H1 (cell line): ENCODE measurements around the gene SBF2. TPM values are rescaled to one million over a fixed set of nuclear protein-coding genes. Genes with fewer than 3 reads are reported as not detected.

Experiments
- CTCF ChIA-PET: fragments of 300-600 bp; sonication (Branson Sonifier 250); formaldehyde crosslinking; loops from one replicate; lab custom pipeline; 2021; ENCODE audit not compliant: partially characterized antibody; lab: Charles Lee
- POLR2A ChIA-PET: fragments of 300-600 bp; sonication (Branson Sonifier 250); formaldehyde crosslinking; loops from one replicate; lab custom pipeline; 2021; ENCODE audit warnings: inconsistent platforms; ENCODE audit not compliant: partially characterized antibody; lab: Charles Lee
- DNase-seq, 2 experiments: peaks; one replicate each; pipeline versions ENCODE4 v3.0.0 to v3.0.0-alpha.2; 2010 to 2022; ENCODE audit warnings: low spot score in 2 of 2, low read depth in 1 of 2, mixed read lengths in 1 of 2
- FAIRE-seq: peaks from 2 replicates; lab custom pipeline; 2011; peaks lifted over from hg19 to GRCh38; lab: Jason Lieb, UNC
- H2AFZ ChIP-seq: 2 replicates; pipeline ENCODE4 v1.8.1; 2012; ENCODE audit warnings: low read length, inconsistent platforms
- H2AK5ac ChIP-seq: 2 replicates; pipeline ENCODE4 v1.6.1; 2013; ENCODE audit warnings: low read depth, low read length
- H2BK120ac ChIP-seq: replicated peaks from 2 replicates; pipeline ENCODE3; 2013; ENCODE audit warnings: low read depth, low read length, inconsistent platforms
- H2BK12ac ChIP-seq: 2 replicates; pipeline ENCODE4 v1.6.1; 2013; ENCODE audit warnings: low read depth, low read length
- H2BK15ac ChIP-seq: 2 replicates; pipeline ENCODE4 v1.6.1; 2013; ENCODE audit warnings: low read length
- H2BK20ac ChIP-seq: 2 replicates; pipeline ENCODE4 v1.6.1; 2013; ENCODE audit warnings: low read length
- H2BK5ac ChIP-seq: 2 replicates; pipeline ENCODE4 v1.6.1; 2013; ENCODE audit warnings: low read depth, low read length
- H3K14ac ChIP-seq: 2 replicates; pipeline ENCODE4 v1.6.1; 2013; ENCODE audit warnings: inconsistent platforms; ENCODE audit not compliant: insufficient read length
- H3K18ac ChIP-seq: 2 replicates; pipeline ENCODE4 v1.6.1; 2013; ENCODE audit warnings: low read length; ENCODE audit errors: extremely low read depth
- H3K23ac ChIP-seq: 2 replicates; pipeline ENCODE4 v1.6.1; 2013; ENCODE audit warnings: inconsistent platforms; ENCODE audit not compliant: insufficient read length
- H3K23me2 ChIP-seq: 2 replicates; pipeline ENCODE4 v1.6.1; 2013; ENCODE audit warnings: low read depth, low read length
- H3K27ac ChIP-seq: 2 replicates; pipeline ENCODE4 v1.6.1; 2011; ENCODE audit warnings: low read depth, low read length, inconsistent platforms
- H3K27me3 ChIP-seq, 4 experiments: replicated peaks in 1 of 4; 1 replicate in 1 of 4; 2 replicates in 3 of 4; pipeline versions ENCODE4 v1.6.1 to v1.8.1; 2011 to 2013; ENCODE audit warnings: low read length in 3 of 4, mild to moderate bottlenecking in 3 of 4, inconsistent platforms in 2 of 4, mixed read lengths in 2 of 4, moderate library complexity in 1 of 4; ENCODE audit not compliant: control insufficient read depth in 3 of 4, insufficient read depth in 3 of 4; ENCODE audit errors: extremely low read depth in 1 of 4
- H3K36me3 ChIP-seq, 4 experiments: 2 replicates each; pipeline versions ENCODE4 v1.6.1 to v1.8.1; 2011 to 2013; ENCODE audit warnings: mild to moderate bottlenecking in 4 of 4, low read length in 3 of 4, moderate library complexity in 2 of 4, control low read depth in 1 of 4, inconsistent platforms in 1 of 4; ENCODE audit not compliant: insufficient read depth in 4 of 4, control insufficient read depth in 2 of 4
- H3K4ac ChIP-seq: replicated peaks from 2 replicates; pipeline ENCODE3; 2013; ENCODE audit warnings: low read length, low read depth, mixed read lengths, inconsistent platforms; ENCODE audit not compliant: insufficient read length
- H3K4me1 ChIP-seq, 4 experiments: replicated peaks in 1 of 4; 1 replicate in 1 of 4; 2 replicates in 3 of 4; pipeline versions ENCODE4 v1.6.1 to v1.8.1; 2011 to 2013; ENCODE audit warnings: low read length in 3 of 4, inconsistent platforms in 2 of 4, mixed read lengths in 1 of 4; ENCODE audit not compliant: insufficient read depth in 4 of 4, control insufficient read depth in 3 of 4
- H3K4me2 ChIP-seq, 2 experiments: 2 replicates each; pipeline versions ENCODE4 v1.6.1 to v1.8.1; 2011 to 2013; ENCODE audit warnings: low read depth in 2 of 2, low read length in 2 of 2, control low read depth in 1 of 2, inconsistent platforms in 1 of 2, mild to moderate bottlenecking in 1 of 2; ENCODE audit not compliant: insufficient read depth in 1 of 2
- H3K4me3 ChIP-seq, 4 experiments: fragments of 200-600, 300-600 bp in 1 of 4; sonication (generic), shearing (Covaris generic), sonication (Bioruptor Twin) in 1 of 4; 2 replicates each; pipeline versions ENCODE4 v1.5.1 to v1.8.1; 2011 to 2016; ENCODE audit warnings: low read length in 4 of 4, low read depth in 3 of 4, control low read depth in 2 of 4, inconsistent platforms in 2 of 4, mild to moderate bottlenecking in 2 of 4, mixed read lengths in 1 of 4, moderate library complexity in 1 of 4; ENCODE audit not compliant: insufficient read depth in 2 of 4; ENCODE audit errors: extremely low read depth in 1 of 4
- H3K56ac ChIP-seq: replicated peaks from 2 replicates; pipeline ENCODE3; 2013; ENCODE audit warnings: low read depth, mild to moderate bottlenecking, mixed read lengths, low read length, inconsistent platforms; ENCODE audit not compliant: insufficient read length
- H3K79me1 ChIP-seq: 2 replicates; pipeline ENCODE4 v1.6.1; 2013; ENCODE audit warnings: low read depth, low read length, control low read depth
- H3K79me2 ChIP-seq, 2 experiments: 2 replicates each; pipeline versions ENCODE4 v1.6.1 to v1.8.1; 2012 to 2013; ENCODE audit warnings: low read length in 2 of 2, mild to moderate bottlenecking in 2 of 2, inconsistent platforms in 1 of 2; ENCODE audit not compliant: insufficient read depth in 2 of 2, control insufficient read depth in 1 of 2
- H3K9ac ChIP-seq, 4 experiments: replicated peaks in 1 of 4; 1 replicate in 1 of 4; 2 replicates in 3 of 4; pipeline versions ENCODE4 v1.6.1 to v1.8.1; 2011 to 2013; ENCODE audit warnings: low read depth in 3 of 4, low read length in 3 of 4, control low read depth in 2 of 4, mild to moderate bottlenecking in 2 of 4, moderate library complexity in 2 of 4, inconsistent platforms in 1 of 4; ENCODE audit errors: extremely low read depth in 1 of 4
- H3K9me3 ChIP-seq, 2 experiments: 2 replicates each; pipeline versions ENCODE4 v1.6.1 to v1.8.1; 2012 to 2013; ENCODE audit warnings: mild to moderate bottlenecking in 2 of 2, moderate library complexity in 2 of 2, control low read depth in 1 of 2, inconsistent platforms in 1 of 2, low read depth in 1 of 2, low read length in 1 of 2, mixed read lengths in 1 of 2; ENCODE audit not compliant: insufficient read depth in 2 of 2
- H4K20me1 ChIP-seq, 2 experiments: replicated peaks in 1 of 2; 2 replicates each; pipeline versions ENCODE3 to v1.8.1; 2011 to 2013; ENCODE audit warnings: inconsistent platforms in 2 of 2, low read length in 2 of 2, mild to moderate bottlenecking in 1 of 2; ENCODE audit not compliant: insufficient read depth in 2 of 2, control insufficient read depth in 1 of 2
- H4K5ac ChIP-seq: 2 replicates; pipeline ENCODE4 v1.6.1; 2013; ENCODE audit warnings: low read length, low read depth, mixed read lengths, inconsistent platforms; ENCODE audit not compliant: insufficient read length
- H4K8ac ChIP-seq: 2 replicates; pipeline ENCODE4 v1.8.0; 2013; ENCODE audit warnings: mild to moderate bottlenecking, moderate library complexity, low read length, inconsistent platforms; ENCODE audit not compliant: insufficient read depth; ENCODE audit errors: extremely low read depth
- H4K91ac ChIP-seq: replicated peaks from 2 replicates; pipeline ENCODE3; 2013; ENCODE audit warnings: low read length, mixed read lengths, inconsistent platforms; ENCODE audit not compliant: insufficient read length
- ASH2L ChIP-seq: fragments of 200-600, 300-600 bp; sonication (generic); IDR thresholded peaks from one replicate; pipeline ENCODE4 v1.7.1; 2017; ENCODE audit warnings: low read length
- ATF3 ChIP-seq: IDR thresholded peaks from 2 replicates; pipeline ENCODE4 v1.6.1; 2011; ENCODE audit warnings: low read depth, mild to moderate bottlenecking, low read length; ENCODE audit not compliant: insufficient read depth
- BCL11A ChIP-seq, 2 experiments: IDR thresholded peaks; one replicate each; pipeline ENCODE4 v1.6.1; 2011; ENCODE audit warnings: low read depth in 2 of 2, low read length in 2 of 2, mild to moderate bottlenecking in 2 of 2
- CBX8 ChIP-seq: fragments of 300-800, 300-1000 bp; sonication (generic); IDR thresholded peaks from 2 replicates; pipeline ENCODE4 v1.7.1; 2016; ENCODE audit warnings: low read depth, low read length, borderline replicate concordance
- CREB1 ChIP-seq: IDR thresholded peaks from 2 replicates; pipeline ENCODE4 v1.6.1; 2012; ENCODE audit warnings: inconsistent platforms
- POLR2A ChIP-seq, 2 experiments: IDR thresholded peaks; 1 replicate in 1 of 2; 2 replicates in 1 of 2; pipeline ENCODE4 v1.6.1; 2011; ENCODE audit warnings: low read depth in 2 of 2, low read length in 2 of 2, mild to moderate bottlenecking in 2 of 2; ENCODE audit errors: control extremely low read depth in 1 of 2
- SIRT6 ChIP-seq: IDR thresholded peaks from one replicate; pipeline ENCODE4 v1.7.1; 2012; ENCODE audit warnings: low read length, inconsistent platforms
- SIX5 ChIP-seq: IDR thresholded peaks from 2 replicates; pipeline ENCODE4 v1.6.1; 2011; ENCODE audit warnings: mild to moderate bottlenecking, low read depth, low read length
- WGBS, 2 experiments: shearing (Covaris generic) in 1 of 2; methylation state at CpG; one replicate each; pipeline versions ENCODE4 v1.1.6 to v1.1.7; 2013 to 2015; ENCODE audit warnings: low lambda C conversion rate in 2 of 2, mixed read lengths in 2 of 2, inconsistent platforms in 1 of 2, low coverage in 1 of 2, missing lambda C conversion rate in 1 of 2; ENCODE audit not compliant: insufficient replicate concordance in 2 of 2, insufficient coverage in 1 of 2, insufficient read length in 1 of 2; ENCODE audit errors: extremely low coverage in 1 of 2, missing lambda C conversion rate in 1 of 2; 5-methylcytosine and 5-hydroxymethylcytosine counted together
- polyA plus RNA-seq, 7 experiments: library from polyadenylated mRNA; depleted of rRNA in 3 of 7; stranded (reverse) in 5 of 7; unstranded in 2 of 7; fragments of >200 nt in 5 of 7; fragments of 200-250 nt in 2 of 7; gene quantifications; 1 replicate in 5 of 7; 2 replicates in 1 of 7; 4 replicates in 1 of 7; pipeline versions ENCODE4 v1.2.1 to v1.2.3, GENCODE V29; 2011 to 2013; ENCODE audit warnings: missing spikeins in 2 of 7, mixed read lengths in 2 of 7
- total RNA-seq: library from RNA; stranded (reverse); fragmentation: NEBNext Ultra II Directional; extraction: Animal tissue kit (Norgen Biotek cat#: 25700); gene quantifications from 2 replicates; pipeline ENCODE4 v1.2.1, GENCODE V29; 2021

Gene SBF2
- total and polyA plus RNA-seq, 2 of the 8 experiments (the other 6 are each of a cell fraction or from before 2014, with no cell fraction given): 36.7 to 50.5 TPM

- no peak overlapping the region for H3K9ac ChIP-seq
Observed at GRCh38 chr11:9886595-9886994, 407.4 kb downstream of the SBF2 start.

More at GRCh38 chr11:9886595-9886994, 407.4 kb downstream of the SBF2 start:
- ChIA-PET POLR2A (no interaction called here), CTCF (no interaction called here)
- no peaks in the 10 kb centered on the region for H3K9me3 ChIP-seq
- H4K91ac ChIP-seq: no peak overlapping the region
- H2BK12ac ChIP-seq: no peak overlapping the region
- H4K20me1 ChIP-seq: no peaks in the 10 kb centered on the region
- no peak overlapping the region for H3K14ac ChIP-seq
- H4K5ac ChIP-seq: no peak overlapping the region
- no peaks in the 10 kb centered on the region for H3K27me3 ChIP-seq
- H2BK120ac ChIP-seq: no peak overlapping the region
- no peak overlapping the region for H2BK20ac ChIP-seq
- H3K4ac ChIP-seq: no peak overlapping the region
- no peaks in the 10 kb centered on the region for H3K36me3 ChIP-seq
- no peak overlapping the region for H2BK15ac ChIP-seq
- no peak overlapping the region for H3K56ac ChIP-seq
- H2AK5ac ChIP-seq: no peak overlapping the region
- no peak overlapping the region for H3K18ac ChIP-seq
- no peaks in the 10 kb centered on the region for H3K79me2 ChIP-seq
- H3K4me2 ChIP-seq: no peak overlapping the region
- FAIRE-seq (no peak), DNase-seq (no peak)
- no peak overlapping the region for H3K27ac ChIP-seq
- H3K23ac ChIP-seq: no peak overlapping the region
- H2AFZ ChIP-seq: no peak overlapping the region
- no peaks in the 10 kb centered on the region for H3K79me1 ChIP-seq
- peaks cover 0 to 4% (median 2%) of the 10 kb centered on the region in 4 experiments; a peak in 1 of 7 replicates for H3K4me1 ChIP-seq
- H3K4me3 ChIP-seq: no peak overlapping the region
- no peak overlapping the region for H4K8ac ChIP-seq
- TF ChIP-seq ATF3 (no peak), SIRT6 (no peak), BCL11A (IDR thresholded peaks at IDR 0.05; ENCODE audit: low read depth in 2 of 2, low read length in 2 of 2) (no peak), SIX5 (no peak), POLR2A (IDR thresholded peaks at IDR 0.05; ENCODE audit: control extremely low read depth in 1 of 2, low read depth in 2 of 2, low read length in 2 of 2) (no peak), CREB1 (no peak), CBX8 (no peak), ASH2L (no peak)
- H2BK5ac ChIP-seq: no peak overlapping the region
- 94% methylated on average over 5 of the region's 5 CpGs; no CpG with 5 or more reads in 1 of the 2 experiments for WGBS, 2 experiments
- H3K23me2 ChIP-seq: no peaks in the 10 kb centered on the region
